ENCODE results near the gene ABTB1.

ABTB1 gene

DNA sequence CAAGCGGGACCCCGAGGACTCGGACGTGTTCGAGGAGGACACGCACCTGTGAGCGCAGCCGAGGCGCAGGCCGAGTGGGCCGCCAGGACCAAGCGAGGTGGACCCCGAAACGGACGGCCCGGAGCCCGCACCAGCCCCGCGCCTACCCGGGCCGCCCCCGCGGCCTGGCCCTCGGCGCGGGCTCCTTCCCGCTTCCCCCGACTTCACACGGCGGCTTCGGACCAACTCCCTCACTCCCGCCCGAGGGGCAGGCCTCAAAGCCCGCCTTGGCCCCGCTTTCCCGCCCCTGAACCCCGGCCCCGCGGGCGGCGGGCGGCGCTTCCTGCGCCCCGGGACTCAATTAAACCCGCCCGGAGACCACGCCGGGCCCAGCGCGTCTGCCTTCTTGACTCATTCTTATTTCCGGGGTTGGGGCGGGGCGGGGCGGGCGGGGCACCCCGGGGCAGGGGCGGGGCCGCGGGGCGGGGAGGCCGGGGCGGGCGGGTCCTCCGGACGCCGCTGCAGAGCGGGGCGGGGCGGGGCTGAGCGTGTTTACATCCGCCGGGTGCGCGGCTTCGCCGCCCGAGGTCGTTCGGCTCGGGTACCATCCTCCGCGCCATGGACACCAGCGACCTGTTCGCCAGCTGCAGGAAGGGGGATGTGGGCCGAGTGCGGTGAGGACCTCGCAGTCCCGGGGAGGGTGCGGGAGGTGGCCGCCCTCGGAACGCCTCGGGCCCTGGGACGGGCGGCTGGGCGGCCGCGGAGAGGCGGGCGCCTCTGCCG is at the start of gene ABTB1:
TSS of gene ABTB1 (plus strand) at position 524 of the 762 bp plus-strand sequence. CDS start at position 598, 74 bp downstream.
- DNase-seq (ENCODE audit: low read depth) = peak; percentile 86

DNA sequence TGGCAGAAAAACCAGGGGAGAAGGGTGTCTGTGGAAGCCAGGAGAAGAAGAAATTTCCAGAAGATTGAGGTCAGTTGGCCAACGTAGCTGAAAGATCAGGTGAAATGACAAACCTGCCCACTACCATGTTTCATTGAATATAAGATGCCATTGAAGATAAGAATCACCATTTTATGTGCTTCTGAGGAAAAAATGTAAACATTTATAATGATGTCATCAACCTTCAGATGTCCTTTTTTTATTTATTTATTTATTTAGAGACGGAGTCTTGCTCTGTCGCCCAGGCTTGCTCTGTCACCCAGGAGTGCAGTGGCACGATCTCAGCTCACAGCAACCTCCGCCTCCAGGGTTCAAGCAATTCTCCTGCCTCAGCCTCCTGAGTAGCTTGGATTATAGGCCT is 48.7 kb upstream of the ABTB1 start:
- DNase-seq (ENCODE audit: low read depth) = no peak

DNA sequence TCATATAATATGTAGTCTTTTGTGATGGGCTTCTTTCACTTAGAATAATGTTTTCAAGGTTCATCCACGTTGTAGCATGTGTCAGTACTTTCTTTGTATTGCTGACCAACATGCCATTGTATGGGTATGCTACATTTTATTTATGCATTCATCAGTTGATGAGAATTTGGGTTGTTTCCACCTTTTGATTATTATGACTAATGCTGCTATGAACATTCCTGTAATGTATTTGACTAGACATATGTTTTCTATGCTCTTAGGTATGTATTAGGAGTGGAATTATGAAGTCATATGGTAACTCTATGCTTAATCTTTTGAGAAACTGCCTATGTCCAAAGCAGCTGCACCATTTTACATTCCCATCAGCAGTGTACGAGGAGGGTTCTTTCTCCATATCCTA is 46.9 kb upstream of the ABTB1 start:
- DNase-seq (ENCODE audit: low read depth) = no peak

DNA sequence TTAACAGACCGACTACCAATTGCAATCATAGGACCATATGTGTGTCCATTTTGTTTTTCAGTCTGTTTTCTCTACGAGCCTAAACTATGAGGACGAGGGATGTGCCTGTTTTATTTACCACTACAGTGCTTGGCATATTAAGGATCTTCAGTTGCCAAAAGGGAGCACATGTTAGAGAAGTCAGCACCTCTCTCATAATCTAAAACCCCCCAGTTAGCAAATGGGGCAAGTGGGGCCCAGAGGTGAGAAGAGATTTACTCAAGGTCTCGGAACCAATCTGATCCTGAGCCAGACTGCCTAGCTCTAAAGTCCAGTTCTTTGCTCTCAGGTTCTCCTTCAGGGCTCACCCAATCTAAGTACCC is 44.3 kb upstream of the ABTB1 start:
- no peak for DNase-seq (ENCODE audit: low read depth)

- DNase-seq (ENCODE audit: low read depth) = no peak
Observed at GRCh38 chr3:127628788-127629466, 43.8 kb upstream of the ABTB1 start, which contains the start of gene PODXL2. PODXL2 (plus strand) TSS chr3:127629185; CDS start chr3:127629220, 35 bp downstream.

DNA sequence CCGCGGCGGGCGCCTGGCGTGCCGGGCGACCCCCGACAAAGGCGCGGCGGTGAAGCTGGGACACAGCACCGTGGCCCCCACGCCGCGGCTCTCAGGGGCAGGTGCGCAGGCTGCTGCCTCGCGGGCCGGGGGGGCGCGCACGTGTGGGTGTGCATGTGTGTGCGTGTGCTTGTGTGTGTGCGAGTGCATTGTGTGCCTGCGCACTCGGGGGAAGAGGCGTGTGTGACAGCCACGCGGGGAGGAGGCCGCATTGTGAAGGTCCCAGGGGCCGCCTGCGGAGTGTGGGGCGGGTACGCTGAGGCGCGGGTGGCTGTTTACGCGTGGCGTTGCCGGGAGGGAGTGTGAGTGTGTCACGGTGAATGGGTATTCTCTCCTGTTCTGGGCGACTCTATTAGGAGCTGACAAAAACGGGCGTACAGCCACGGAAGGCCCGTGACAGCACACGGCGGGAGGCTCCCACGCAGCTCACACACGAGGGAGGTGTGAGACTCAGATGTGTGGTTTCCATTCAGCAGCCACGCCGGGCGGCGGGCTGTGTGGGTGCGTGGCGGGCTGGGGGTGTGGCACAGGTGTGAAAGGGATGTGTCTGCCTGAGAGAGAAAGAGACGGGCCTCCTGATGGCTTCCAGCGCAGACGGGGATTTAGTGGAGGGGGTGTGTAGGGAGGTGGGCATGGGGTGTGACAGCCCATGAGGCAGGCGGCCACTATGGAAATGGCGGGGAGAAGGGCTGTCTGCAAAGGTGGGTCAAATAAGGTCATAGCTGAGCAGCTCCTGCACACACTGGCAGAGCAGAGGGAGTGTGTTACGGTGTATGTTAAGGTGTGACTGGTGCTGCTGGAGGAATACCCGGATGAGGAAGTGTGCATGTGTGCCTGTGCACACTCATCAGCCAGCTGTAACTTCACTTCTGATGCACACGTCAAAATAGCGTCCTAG is 43.0 kb upstream of the ABTB1 start:
- no peak for DNase-seq (ENCODE audit: low read depth)

- no peak for DNase-seq (ENCODE audit: low read depth)
Observed at GRCh38 chr3:127630811-127631714, 41.7 kb upstream of the ABTB1 start.

GRCh38 chr3:127632035-127632820 is 40.5 kb upstream of the ABTB1 start:
- no peak for DNase-seq (ENCODE audit: low read depth)

DNA sequence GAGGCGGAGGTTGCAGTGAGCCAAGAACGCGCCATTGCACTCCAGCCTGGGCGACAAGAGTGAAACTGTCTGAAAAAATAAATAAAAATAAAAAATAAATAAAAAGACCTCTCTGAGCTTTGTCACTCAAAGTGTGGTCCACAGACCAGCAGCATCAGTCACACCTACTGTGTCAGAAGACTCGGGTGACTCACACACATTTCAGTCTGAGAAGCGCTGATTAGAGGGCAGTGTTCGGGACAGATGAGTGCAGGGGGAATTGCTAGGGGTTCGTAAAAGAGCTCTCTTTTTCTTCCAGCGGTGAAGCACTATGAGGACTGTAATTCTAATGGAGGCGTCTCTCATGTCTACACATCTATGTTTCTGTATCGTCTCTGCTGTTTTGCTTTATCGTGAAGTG is 38.1 kb upstream of the ABTB1 start:
- no peak for DNase-seq (ENCODE audit: low read depth)

DNA sequence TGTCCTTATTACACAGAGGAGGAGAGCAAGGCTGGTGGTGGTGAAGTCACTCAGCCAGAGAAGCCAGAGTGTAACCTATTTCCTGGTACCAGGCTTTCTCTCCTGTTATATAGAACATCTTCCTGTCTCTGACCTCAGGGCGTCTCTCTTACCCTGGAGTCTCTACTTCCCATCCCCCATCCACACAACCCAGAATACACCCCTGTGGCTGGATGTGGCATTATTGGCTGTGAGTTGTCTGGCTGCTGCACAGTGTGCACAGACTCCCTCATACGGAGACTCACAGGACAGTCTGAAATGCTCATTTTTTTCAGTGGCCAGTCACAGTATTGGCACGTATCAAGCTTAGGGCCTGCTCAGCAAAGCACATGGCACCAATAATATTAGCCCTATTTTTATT is 35.2 kb upstream of the ABTB1 start:
- DNase-seq (ENCODE audit: low read depth) = no peak

- no peak for DNase-seq (ENCODE audit: low read depth)
Observed at GRCh38 chr3:127637971-127638370, 34.8 kb upstream of the ABTB1 start.

- DNase-seq (ENCODE audit: low read depth) = no peak
Observed at GRCh38 chr3:127639173-127640041, 33.3 kb upstream of the ABTB1 start.

DNA sequence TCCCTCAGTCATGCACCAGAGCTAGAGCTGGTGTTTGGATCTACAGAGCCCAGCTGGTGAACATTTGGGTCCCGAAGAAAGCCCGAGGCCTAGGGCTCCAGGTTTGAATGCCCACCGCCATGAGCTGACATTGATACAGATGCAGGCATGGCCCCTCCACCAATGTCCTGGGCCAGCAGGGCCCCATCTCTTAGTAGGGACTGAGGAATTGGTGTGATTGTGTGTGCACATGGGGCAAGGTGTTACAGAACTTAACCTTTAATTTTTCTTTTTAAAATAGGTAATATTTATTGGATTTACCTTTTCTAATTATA is 32.8 kb upstream of the ABTB1 start:
- no peak for DNase-seq (ENCODE audit: low read depth)

- DNase-seq (ENCODE audit: low read depth) = no peak
Observed at GRCh38 chr3:127644641-127645370, 27.9 kb upstream of the ABTB1 start.

GRCh38 chr3:127645371-127646015 is 27.3 kb upstream of the ABTB1 start:
- no peak for DNase-seq (ENCODE audit: low read depth)

GRCh38 chr3:127646501-127647046 is 26.2 kb upstream of the ABTB1 start:
- no peak for DNase-seq (ENCODE audit: low read depth)

DNA sequence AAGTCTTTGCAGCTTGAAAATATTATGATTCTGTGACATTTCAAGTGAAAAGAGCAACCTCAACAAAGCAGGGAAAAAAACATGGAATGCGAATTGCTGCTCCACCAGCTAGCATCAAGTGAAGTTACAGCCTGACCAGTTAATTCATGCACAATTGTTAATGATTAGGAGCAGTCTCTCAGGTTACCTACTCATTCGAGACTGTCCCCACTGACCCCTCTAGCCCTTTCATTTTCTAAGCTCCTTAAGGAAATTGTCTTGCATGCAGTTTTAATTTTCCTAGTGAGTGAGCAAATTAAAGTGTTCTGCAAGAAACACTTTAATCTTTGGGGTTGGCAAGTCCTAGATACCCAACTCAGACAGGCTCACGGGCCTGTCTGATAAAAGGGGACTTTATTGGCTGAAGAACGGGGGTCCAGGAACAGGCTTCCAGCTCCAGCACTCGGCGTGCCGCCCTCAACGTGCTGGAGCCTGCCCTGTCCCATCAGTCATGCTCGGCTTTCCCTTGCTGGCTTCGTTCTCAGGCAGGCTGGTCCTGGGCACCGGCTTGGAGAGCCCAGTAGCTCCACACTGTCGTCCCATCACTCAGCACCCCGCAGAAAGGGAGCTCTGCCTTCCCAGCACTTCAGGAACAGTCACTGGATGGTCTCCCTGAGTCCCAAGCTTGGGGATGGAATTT is 25.4 kb upstream of the ABTB1 start:
- no peak for DNase-seq (ENCODE audit: low read depth)

- DNase-seq (ENCODE audit: low read depth) = no peak
Observed at GRCh38 chr3:127647845-127648204, 24.9 kb upstream of the ABTB1 start.

Measured in activated T-cell treated with anti-CD3 and anti-CD28 coated beads for 48 hours (primary cell).